HG03460 (cell line): ENCODE results near the gene GFOD1.
A peak's percentile ranks its signal among the peaks of the same experiment; 100 is the strongest.
"Not testable (repeated sequence)": the region's sequence is repeated elsewhere in the genome, so short reads cannot be mapped to it uniquely, and the experiment has no call there.

Source experiments
- ATAC-seq: cut with Tn5 transposase; IDR thresholded peaks from one replicate; pipeline ENCODE4 v1.9.1; 2021; ENCODE audit not compliant: unreplicated experiment

GFOD1 gene

GRCh38 chr6:13407709-13408695 is 79.4 kb downstream of the GFOD1 start:
- ATAC-seq = no peak

GRCh38 chr6:13407368-13407708 is 80.1 kb downstream of the GFOD1 start:
- ATAC-seq = no peak

GRCh38 chr6:13406781-13407180 is 80.6 kb downstream of the GFOD1 start:
- no peak for ATAC-seq

- no peak for ATAC-seq
Measured at GRCh38 chr6:13405961-13406477, 81.4 kb downstream of the GFOD1 start.

- no peak for ATAC-seq
Measured at GRCh38 chr6:13404892-13405254, 82.5 kb downstream of the GFOD1 start.

GRCh38 chr6:13404228-13404891 is 83.0 kb downstream of the GFOD1 start:
- no peak for ATAC-seq

- ATAC-seq = no peak
Measured at GRCh38 chr6:13402711-13403110, 84.7 kb downstream of the GFOD1 start.

GRCh38 chr6:13400772-13401171 is 86.6 kb downstream of the GFOD1 start:
- no peak for ATAC-seq

GRCh38 chr6:13398421-13398994 is 88.9 kb downstream of the GFOD1 start:
- ATAC-seq = no peak

GRCh38 chr6:13398069-13398381 is 89.4 kb downstream of the GFOD1 start:
- no peak for ATAC-seq

- ATAC-seq = peak; percentile 63
Measured at GRCh38 chr6:13397359-13398068, 89.9 kb downstream of the GFOD1 start.

- ATAC-seq = no peak
Measured at GRCh38 chr6:13396241-13396792, 91.1 kb downstream of the GFOD1 start.

- ATAC-seq = no peak
Measured at GRCh38 chr6:13395272-13396237, 91.8 kb downstream of the GFOD1 start.

- no peak for ATAC-seq
Measured at GRCh38 chr6:13392462-13392861, 94.9 kb downstream of the GFOD1 start.

- no peak for ATAC-seq
Measured at GRCh38 chr6:13391537-13391936, 95.9 kb downstream of the GFOD1 start.

GRCh38 chr6:13390658-13391057 is 96.7 kb downstream of the GFOD1 start:
- no peak for ATAC-seq

- ATAC-seq = not testable (repeated sequence)
Measured at GRCh38 chr6:13389237-13389636, 98.2 kb downstream of the GFOD1 start.

GRCh38 chr6:13388769-13389168 is 98.6 kb downstream of the GFOD1 start:
- ATAC-seq = not testable (repeated sequence)

- ATAC-seq = no peak
Measured at GRCh38 chr6:13384966-13385365, 102.4 kb downstream of the GFOD1 start.

- no peak for ATAC-seq
Measured at GRCh38 chr6:13384506-13384905, 102.9 kb downstream of the GFOD1 start.
